ENCODE measurements around the gene PIBF1.
"Not testable (repeated sequence)": the region's sequence is repeated elsewhere in the genome, so short reads cannot be mapped to it uniquely, and the experiment has no call there.

The PIBF1 gene

GRCh38 chr13:72896869-72897268 lies 114.9 kb downstream of the PIBF1 start:
- no peak for DNase-seq (ENCODE audit: low read depth in 1 of 2, low spot score in 1 of 2)

GRCh38 chr13:72901546-72901945 lies 119.6 kb downstream of the PIBF1 start:
- not testable (repeated sequence) for DNase-seq (ENCODE audit: low read depth in 1 of 2, low spot score in 1 of 2)

GRCh38 chr13:72908416-72908815 lies 126.5 kb downstream of the PIBF1 start:
- no peak for DNase-seq (ENCODE audit: low read depth in 1 of 2, low spot score in 1 of 2)

GRCh38 chr13:72911981-72912380 lies 130.0 kb downstream of the PIBF1 start:
- no peak for DNase-seq (ENCODE audit: low read depth in 1 of 2, low spot score in 1 of 2)

GRCh38 chr13:72920097-72920496 lies 138.2 kb downstream of the PIBF1 start:
- no peak for DNase-seq (ENCODE audit: low read depth in 1 of 2, low spot score in 1 of 2)

GRCh38 chr13:72931311-72931710 lies 149.4 kb downstream of the PIBF1 start:
- no peak for DNase-seq (ENCODE audit: low read depth in 1 of 2, low spot score in 1 of 2)

GRCh38 chr13:72932250-72932649 lies 150.3 kb downstream of the PIBF1 start:
- DNase-seq (ENCODE audit: low read depth in 1 of 2, low spot score in 1 of 2) = no peak

- not testable (repeated sequence) for DNase-seq (ENCODE audit: low read depth in 1 of 2, low spot score in 1 of 2)
Observed at GRCh38 chr13:72946267-72946666, 164.3 kb downstream of the PIBF1 start.

- no peak for DNase-seq (ENCODE audit: low read depth in 1 of 2, low spot score in 1 of 2)
Observed at GRCh38 chr13:72952529-72953141, 170.7 kb downstream of the PIBF1 start.

GRCh38 chr13:72953391-72953965 lies 171.5 kb downstream of the PIBF1 start:
- DNase-seq (ENCODE audit: low read depth in 1 of 2, low spot score in 1 of 2) = no peak

- DNase-seq (ENCODE audit: low read depth in 1 of 2, low spot score in 1 of 2) = no peak
Observed at GRCh38 chr13:72959643-72960042, 177.7 kb downstream of the PIBF1 start.

- no peak for DNase-seq (ENCODE audit: low read depth in 1 of 2, low spot score in 1 of 2)
Observed at GRCh38 chr13:72960114-72960513, 178.2 kb downstream of the PIBF1 start.

GRCh38 chr13:72960541-72960940 lies 178.6 kb downstream of the PIBF1 start:
- DNase-seq (ENCODE audit: low read depth in 1 of 2, low spot score in 1 of 2) = no peak

GRCh38 chr13:72963762-72964161 lies 181.8 kb downstream of the PIBF1 start:
- no peak for DNase-seq (ENCODE audit: low read depth in 1 of 2, low spot score in 1 of 2)

- DNase-seq (ENCODE audit: low read depth in 1 of 2, low spot score in 1 of 2) = no peak
Observed at GRCh38 chr13:72970301-72970880, 188.5 kb downstream of the PIBF1 start.

GRCh38 chr13:72970956-72971355 lies 189.0 kb downstream of the PIBF1 start:
- no peak for DNase-seq (ENCODE audit: low read depth in 1 of 2, low spot score in 1 of 2)

- no peak for DNase-seq (ENCODE audit: low read depth in 1 of 2, low spot score in 1 of 2)
Observed at GRCh38 chr13:72973234-72973633, 191.3 kb downstream of the PIBF1 start.

GRCh38 chr13:72983085-72983768 lies 201.3 kb downstream of the PIBF1 start:
- DNase-seq (ENCODE audit: low read depth in 1 of 2, low spot score in 1 of 2) = no peak

GRCh38 chr13:72985610-72986009 lies 203.7 kb downstream of the PIBF1 start:
- DNase-seq (ENCODE audit: low read depth in 1 of 2, low spot score in 1 of 2) = no peak

- no peak for DNase-seq (ENCODE audit: low read depth in 1 of 2, low spot score in 1 of 2)
Observed at GRCh38 chr13:72986197-72986596, 204.3 kb downstream of the PIBF1 start.

- no peak for DNase-seq (ENCODE audit: low read depth in 1 of 2, low spot score in 1 of 2)
Observed at GRCh38 chr13:72990953-72991352, 209.0 kb downstream of the PIBF1 start.

GRCh38 chr13:72998012-72998411 lies 216.1 kb downstream of the PIBF1 start:
- no peak for DNase-seq (ENCODE audit: low read depth in 1 of 2, low spot score in 1 of 2)
